HL-60/S4 (cell line): ENCODE results near the gene DNAJC11.
"Not testable (repeated sequence)": the region's sequence is repeated elsewhere in the genome, so short reads cannot be mapped to it uniquely, and the experiment has no call there.

ENCODE experiments used
- in situ Hi-C: fragments of 300-500 bp; cut with MboI; formaldehyde crosslinking; loops from 2 replicates; pipeline ENCODE4 v1.14.3; 2022; ENCODE audit warnings: low sequenced_read_pairs

The DNAJC11 gene

DNA sequence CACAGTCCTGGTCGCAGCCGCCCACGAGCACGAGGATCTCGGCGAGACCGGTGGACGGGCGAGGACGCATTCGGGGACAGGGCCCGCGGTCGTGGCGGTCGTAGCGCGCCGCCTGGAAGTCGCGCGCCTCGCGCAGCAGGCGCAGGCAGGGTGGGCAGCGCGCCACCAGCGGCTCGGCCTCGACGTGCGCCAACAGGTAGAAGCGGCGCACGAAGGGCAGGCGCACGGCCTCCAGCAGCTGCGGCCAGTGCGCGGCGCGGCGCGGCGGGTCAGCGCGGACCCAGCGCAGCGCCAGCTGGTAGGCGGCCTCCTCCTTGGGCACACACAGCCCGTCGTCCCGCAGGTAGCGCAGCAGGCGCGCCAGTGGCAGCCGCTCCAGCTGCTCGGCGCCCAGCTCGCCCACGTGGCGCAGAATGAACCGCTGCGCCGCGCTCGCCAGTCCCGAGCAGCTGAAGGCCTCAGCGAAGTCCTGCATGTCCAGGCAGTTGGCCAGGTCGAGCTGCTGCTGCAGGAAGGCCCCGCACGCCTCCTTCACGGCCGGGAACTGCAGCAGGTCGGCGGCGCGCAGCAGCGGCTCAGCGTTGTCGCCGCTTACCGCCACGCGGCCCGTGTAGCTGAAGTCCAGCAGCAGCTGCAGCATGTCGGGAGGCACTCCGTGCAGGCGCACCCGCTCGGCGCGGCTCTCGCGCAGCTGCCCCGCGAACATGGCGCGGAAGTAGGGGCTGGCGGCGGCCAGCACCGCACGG lies 99.5 kb downstream of the DNAJC11 start:
- in situ Hi-C loops = no loop called here

DNA sequence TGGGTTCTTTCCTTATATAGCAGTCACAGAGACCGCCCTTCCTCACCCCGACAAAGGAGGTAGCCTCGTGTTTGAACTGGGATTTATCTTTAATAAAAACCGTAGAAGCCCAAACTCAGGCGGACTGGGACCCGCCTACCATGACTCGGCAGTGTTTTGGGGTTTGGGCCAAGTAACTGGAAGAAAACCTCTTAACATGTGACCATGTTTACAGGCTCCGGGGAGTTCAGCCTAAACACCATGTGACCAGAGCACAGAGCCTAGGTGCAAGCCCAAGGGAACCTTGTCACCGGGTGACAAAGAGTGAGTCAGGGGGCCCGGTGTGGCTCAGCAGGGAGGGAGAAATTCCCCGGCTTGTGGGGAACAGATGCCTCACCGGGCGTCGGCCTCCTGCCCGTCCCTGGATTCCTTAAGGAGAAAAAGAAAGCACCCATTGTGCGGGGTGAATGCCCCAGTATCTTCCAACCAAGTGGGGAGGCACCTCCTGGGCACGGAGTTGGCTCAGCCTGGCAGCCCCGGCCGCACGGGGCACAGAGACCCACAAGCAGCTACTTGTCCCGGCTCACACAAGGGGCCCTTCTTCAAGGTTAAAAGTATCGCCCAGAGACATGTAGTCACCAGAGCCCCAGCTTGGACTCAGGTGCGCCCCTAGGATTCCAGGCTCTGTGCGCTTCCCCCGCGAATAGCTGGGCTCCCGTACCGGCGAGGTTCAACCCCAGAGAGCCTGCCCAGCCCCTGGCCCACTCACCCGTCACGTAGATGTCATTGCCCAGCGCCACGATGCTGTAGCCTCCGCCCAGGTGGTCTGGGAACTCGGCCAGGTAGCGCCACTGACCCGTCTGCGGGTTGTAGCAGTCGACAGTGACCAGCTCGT lies 100.3 kb downstream of the DNAJC11 start:
- in situ Hi-C loops = no loop called here

GRCh38 chr1:6600410-6601048 lies 101.1 kb downstream of the DNAJC11 start:
- in situ Hi-C loops = no loop called here

DNA sequence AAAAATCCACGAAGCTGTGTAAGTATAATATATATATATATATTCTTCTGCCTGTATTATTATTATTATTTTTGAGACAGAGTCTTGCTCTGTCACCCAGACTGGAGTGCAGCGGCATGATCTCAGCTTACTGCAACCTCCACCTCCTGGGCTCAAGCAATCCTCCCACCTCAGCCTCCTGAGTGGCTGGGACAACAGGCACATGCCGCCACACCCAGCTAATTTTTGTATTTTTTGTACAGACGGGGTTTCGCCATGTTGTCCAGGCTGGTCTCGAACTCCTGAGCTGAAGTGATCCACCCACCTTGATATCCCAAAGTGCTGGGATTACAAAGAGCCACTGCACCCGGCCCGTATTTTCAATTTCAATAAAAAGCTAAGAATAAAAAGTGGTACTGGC lies 101.6 kb downstream of the DNAJC11 start:
- in situ Hi-C loops = not testable (repeated sequence)

DNA sequence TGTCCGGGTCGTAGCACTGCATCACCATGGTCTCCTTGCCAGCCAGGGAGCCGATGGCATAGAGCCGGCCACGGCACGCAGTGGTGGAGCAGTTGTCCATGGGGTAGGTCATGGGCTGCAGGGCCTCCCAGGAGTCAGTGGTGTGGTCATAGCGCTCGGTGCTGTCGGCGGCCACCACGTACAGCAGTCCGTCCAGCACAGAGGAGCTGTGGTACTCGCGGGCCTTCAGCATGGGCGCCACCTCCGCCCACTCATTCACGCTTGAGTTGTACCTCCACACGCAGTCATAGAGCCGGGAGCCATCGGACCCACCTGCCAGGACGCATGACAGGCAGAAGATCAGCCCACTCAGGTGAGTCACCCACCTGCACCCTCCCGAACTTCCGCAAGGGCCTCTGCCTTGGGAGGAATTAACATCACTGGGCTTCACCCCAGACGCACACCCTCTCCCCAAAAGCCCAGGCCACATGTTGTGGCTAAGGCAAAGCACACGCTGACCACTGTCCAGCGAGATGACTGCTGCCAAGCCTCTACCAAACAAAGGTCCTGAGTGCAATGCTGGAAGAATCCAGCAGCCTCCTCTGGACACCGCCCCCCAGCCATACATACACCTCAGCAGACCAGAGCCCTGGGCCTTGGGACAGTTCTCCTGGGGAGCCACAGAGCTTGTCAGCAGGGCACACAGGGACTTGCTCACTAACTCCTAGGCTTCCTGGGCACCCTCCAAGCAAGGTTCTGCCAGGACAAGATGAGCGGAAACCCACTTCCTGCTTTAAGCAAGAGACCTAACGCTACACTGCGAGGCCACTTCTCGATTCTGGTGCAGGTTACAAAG lies 102.3 kb downstream of the DNAJC11 start:
- in situ Hi-C loops = no loop called here

DNA sequence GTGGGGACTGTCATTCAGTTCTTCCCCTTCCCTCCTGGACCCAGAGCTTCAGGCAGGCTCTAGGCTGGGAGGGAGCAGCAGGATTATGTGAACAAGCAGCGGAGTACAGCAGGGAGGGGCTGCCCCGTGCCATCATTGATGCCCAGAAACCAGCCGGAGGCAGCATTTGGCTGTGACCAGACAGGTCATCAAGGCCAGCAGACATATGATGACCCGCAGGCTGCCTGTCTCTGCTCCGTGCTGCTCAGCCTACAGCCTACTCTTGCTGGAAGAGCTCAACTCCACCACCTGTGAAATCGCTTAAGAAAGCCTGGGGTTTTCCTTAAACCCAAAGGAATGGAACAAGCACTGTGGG lies 103.9 kb downstream of the DNAJC11 start:
- in situ Hi-C loops = no loop called here

GRCh38 chr1:6596886-6597776 lies 104.5 kb downstream of the DNAJC11 start:
- in situ Hi-C loops = no loop called here

GRCh38 chr1:6596351-6596750 lies 105.3 kb downstream of the DNAJC11 start:
- in situ Hi-C loops = no loop called here

DNA sequence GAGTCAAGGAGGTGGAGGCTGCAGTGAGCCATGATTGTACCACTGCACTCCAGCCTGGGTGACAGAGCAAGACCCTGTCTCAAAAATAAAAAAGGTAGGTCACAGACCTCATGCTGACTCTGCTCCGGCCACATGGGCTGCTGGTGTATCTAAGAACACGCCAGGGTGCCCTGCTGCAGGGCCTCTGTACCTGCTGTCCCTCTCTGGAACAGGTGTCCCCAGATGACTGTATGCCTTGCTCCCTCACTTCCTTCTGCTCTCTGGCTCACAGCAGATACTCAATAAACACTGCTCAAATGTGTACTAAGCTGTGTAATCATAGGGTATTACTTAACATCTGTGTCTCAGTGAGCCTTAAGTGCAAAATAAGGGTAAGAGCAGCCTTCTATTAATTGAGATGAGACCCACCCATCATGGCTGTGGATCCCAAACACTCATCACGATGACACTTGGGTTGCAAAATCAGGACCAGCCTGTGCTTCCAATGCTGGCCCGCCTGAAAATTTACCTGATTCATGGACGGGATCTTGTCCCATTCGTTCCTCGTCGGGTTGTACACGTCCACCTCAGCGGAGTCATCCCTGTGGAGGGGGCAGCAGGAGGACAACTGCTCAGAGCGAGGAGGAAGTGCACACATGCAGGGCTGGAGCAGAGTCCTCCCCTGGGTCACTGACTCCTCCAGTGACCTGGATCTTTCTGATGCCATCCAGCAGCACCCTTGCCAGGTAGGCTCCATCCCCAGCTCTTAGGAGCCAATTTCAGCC lies 106.5 kb downstream of the DNAJC11 start:
- in situ Hi-C loops = no loop called here

- in situ Hi-C loops = no loop called here
Observed at GRCh38 chr1:6593810-6594209, 107.8 kb downstream of the DNAJC11 start.

DNA sequence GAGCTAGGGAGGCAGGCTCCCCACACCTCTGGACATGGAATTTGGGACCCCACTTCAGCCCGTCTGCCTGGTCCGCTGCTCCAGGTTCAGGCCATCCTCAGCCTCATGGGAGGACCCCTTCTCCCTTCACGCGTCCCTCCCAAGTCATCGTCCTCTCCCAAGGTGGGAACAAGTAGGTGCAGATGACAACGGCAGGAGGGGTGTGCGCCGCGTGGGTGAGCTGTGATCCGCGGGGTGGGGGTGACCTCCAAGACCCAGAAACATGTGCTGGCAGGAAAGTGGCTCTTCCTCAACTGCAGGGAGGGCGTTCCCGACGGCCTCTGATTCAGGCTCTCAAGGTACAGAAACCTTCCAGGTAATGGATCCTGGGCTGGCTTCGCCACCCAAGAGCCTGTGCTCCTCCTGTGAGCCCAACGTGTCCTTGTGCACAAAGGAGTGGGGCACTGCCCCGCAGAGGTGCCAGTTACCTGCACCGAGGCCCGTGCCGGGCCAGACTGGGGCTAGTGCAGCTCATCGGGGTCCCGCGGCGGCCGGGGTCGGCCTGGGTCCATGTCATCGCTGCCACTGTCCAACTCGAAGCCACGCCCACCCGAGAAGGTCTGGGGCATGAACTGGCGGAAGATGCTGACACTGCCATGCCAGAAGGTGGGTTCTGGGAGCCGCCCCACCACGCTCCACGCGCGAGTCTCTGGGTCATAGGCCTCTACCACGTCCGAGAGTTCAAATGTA lies 108.6 kb downstream of the DNAJC11 start:
- in situ Hi-C loops = no loop called here

DNA sequence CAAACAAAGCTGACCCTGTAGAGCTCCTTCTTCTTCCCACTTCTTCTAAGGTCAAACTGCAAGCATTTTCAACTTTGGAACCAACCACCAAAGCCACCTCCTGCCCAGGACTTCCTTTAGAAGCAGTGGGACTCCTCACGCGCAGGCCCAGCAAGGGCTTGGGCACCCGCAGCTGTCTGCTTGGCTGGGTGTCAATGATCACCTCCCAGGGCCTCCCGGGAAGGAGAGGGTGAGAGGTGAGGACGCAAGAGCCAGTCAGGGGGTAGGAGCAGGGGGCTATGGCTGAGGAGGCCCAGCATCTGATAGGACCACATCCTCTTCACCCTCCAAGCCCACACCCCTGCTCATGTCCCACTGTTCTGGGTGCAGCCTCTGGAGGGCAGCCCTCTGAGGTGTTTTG lies 109.2 kb downstream of the DNAJC11 start:
- in situ Hi-C loops = no loop called here

- in situ Hi-C loops = no loop called here
Observed at GRCh38 chr1:6591644-6592043, 110.0 kb downstream of the DNAJC11 start.

- in situ Hi-C loops = no loop called here
Observed at GRCh38 chr1:6591222-6591621, 110.4 kb downstream of the DNAJC11 start.

DNA sequence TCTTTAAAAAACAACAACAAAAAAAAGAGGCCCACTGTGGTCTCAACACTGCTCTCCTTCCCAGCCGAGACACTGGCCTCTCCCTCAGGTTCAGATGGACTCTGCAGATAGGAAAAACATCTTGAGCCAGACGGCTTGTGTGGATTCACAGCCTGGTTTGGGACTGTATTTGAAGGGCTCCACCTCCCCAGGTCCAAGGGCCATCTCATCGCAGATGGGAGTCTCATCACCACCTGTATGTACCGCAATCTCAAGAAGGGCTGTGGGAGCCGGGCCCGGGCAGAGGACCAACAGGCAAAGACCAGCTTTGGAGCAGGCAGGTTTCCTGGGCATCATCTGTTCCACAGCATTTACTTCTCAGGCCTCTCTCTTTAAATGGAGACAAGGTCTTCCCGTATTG lies 111.6 kb downstream of the DNAJC11 start:
- in situ Hi-C loops = no loop called here

- in situ Hi-C loops = no loop called here
Observed at GRCh38 chr1:6588893-6589520, 112.6 kb downstream of the DNAJC11 start.

DNA sequence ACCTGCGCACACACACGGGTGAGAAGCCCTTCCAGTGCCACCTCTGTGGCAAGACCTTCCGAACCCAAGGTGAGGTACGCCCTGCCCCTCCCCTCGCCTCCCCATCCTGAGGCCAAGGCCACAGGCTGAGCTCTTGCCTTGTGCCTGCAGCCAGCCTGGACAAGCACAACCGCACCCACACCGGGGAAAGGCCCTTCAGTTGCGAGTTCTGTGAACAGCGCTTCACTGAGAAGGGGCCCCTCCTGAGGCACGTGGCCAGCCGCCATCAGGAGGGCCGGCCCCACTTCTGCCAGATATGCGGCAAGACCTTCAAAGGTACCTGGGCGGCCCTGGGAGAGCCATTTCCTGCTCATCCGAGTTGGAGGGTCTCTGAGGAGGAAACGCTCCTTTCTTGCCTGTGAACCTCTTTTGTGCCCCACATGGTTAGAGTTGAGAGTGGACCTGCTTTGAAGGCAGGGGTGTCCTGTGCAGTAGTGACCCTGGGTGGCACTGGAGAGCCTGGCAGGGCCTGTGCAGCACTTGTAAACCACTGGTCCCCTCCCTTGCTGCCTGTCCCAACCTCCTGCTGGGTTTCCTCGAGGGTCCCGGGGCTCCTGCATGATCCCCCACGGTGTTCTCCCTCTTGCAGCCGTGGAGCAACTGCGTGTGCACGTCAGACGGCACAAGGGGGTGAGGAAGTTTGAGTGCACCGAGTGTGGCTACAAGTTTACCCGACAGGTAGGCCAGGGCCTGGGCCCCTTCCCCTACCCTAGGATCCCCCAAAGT lies 113.3 kb downstream of the DNAJC11 start:
- in situ Hi-C loops = no loop called here
